Measurements from ENCODE around the gene ANKRD13D. TPM values are rescaled to one million over a fixed set of nuclear protein-coding genes. Genes with fewer than 3 reads are reported as not detected.

ANKRD13D gene
- total RNA-seq, 1 donor = 34.4 TPM

DNA sequence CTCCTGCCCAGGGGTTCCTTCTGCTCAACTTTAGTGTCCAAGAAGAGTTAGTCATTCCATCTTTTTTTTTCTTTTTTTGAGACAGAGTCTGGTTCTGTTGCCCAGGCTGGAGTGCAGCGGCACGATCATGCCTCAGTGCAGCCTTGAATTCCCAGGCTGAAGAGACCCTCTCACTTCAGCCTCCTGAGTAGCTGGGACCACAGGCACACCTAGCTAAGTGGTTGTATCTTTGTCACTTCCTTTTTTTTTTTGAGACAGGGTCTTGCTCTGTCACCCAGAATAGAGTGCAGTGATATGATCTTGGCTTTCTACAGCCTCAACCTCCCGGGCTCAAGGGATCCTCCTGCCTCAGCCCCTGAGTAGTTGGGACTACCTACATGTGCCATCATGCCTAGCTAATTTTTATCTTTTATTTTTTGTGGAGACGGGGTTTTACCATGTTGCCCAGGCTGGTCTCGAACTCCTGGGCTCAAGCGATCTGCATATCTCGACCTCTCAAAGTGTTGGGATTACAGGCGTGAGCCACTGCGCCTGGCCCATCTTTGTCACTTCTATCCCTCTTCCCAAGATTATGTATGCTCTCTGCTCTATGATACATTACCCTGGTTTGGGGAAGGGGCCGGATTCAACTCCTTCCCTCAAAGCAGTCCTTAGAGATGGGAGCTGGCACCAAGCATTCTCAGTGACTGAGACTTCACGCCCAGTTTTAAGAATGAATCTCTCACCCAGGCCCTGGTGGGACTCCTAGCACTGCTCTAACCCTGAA is 24.2 kb downstream of the ANKRD13D start:
- no peak for DNase-seq (ENCODE audit: insufficient read length, low spot score, missing footprints)
- TF ChIP-seq, protein P1, sequence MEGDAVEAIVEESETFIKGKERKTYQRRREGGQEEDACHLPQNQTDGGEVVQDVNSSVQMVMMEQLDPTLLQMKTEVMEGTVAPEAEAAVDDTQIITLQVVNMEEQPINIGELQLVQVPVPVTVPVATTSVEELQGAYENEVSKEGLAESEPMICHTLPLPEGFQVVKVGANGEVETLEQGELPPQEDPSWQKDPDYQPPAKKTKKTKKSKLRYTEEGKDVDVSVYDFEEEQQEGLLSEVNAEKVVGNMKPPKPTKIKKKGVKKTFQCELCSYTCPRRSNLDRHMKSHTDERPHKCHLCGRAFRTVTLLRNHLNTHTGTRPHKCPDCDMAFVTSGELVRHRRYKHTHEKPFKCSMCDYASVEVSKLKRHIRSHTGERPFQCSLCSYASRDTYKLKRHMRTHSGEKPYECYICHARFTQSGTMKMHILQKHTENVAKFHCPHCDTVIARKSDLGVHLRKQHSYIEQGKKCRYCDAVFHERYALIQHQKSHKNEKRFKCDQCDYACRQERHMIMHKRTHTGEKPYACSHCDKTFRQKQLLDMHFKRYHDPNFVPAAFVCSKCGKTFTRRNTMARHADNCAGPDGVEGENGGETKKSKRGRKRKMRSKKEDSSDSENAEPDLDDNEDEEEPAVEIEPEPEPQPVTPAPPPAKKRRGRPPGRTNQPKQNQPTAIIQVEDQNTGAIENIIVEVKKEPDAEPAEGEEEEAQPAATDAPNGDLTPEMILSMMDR (IDR thresholded peaks at IDR 0.05; ENCODE audit: extremely low read depth, low read depth, low read length) = no peak
- Histone ChIP-seq H3K36me3 (ENCODE audit: insufficient read depth, low read length) (peaks cover 11% of the 10 kb centered on the region), H3K4me2 (ENCODE audit: insufficient read depth, low read length) (no peak overlapping the region), H2AFZ (ENCODE audit: low read length) (no peak overlapping the region), H4K20me1 (ENCODE audit: insufficient read depth, low read length) (no peaks in the 10 kb centered on the region), H3K79me2 (ENCODE audit: insufficient read depth, low read length) (no peaks in the 10 kb centered on the region), H3K4me3 (ENCODE audit: insufficient read depth, low read length) (no peak overlapping the region), H3K27me3 (ENCODE audit: insufficient read depth, low read length) (no peaks in the 10 kb centered on the region), H3K4me1 (ENCODE audit: insufficient read depth, low read length) (peaks cover 4% of the 10 kb centered on the region), H3K9me3 (ENCODE audit: low read depth, low read length) (no peaks in the 10 kb centered on the region), H3K27ac (ENCODE audit: low read depth, low read length) (no peak overlapping the region)

DNA sequence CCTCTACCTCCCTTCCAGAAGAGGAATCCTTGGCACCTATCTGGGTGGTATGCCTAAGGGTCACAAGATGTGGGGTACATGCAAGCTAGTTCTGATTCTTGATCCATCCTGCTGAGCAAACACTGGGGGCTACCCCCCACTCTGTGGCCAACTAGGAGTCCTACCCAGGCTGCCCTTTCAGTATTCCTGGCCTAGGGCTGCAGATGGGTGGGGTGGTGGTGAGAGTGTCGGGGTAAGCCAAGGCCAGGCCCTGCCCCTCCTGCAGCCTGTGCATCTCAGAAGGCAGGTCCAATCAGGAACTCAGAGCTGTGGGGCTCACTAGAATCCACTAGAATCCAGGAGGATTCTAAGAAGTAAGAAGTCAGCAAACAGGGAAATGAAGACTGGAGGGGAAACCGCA is 25.1 kb downstream of the ANKRD13D start:
- Histone ChIP-seq H3K79me2 (ENCODE audit: insufficient read depth, low read length) (no peaks in the 10 kb centered on the region), H3K4me2 (ENCODE audit: insufficient read depth, low read length) (no peak overlapping the region), H3K27ac (ENCODE audit: low read depth, low read length) (no peak overlapping the region), H3K4me3 (ENCODE audit: insufficient read depth, low read length) (no peak overlapping the region), H4K20me1 (ENCODE audit: insufficient read depth, low read length) (no peaks in the 10 kb centered on the region), H3K9me3 (ENCODE audit: low read depth, low read length) (no peaks in the 10 kb centered on the region), H2AFZ (ENCODE audit: low read length) (no peak overlapping the region), H3K4me1 (ENCODE audit: insufficient read depth, low read length) (peaks cover 7% of the 10 kb centered on the region), H3K36me3 (ENCODE audit: insufficient read depth, low read length) (peaks cover 10% of the 10 kb centered on the region), H3K27me3 (ENCODE audit: insufficient read depth, low read length) (no peaks in the 10 kb centered on the region)
- peak; percentile 60 for DNase-seq (ENCODE audit: insufficient read length, low spot score, missing footprints)
- TF ChIP-seq, protein P1 (IDR thresholded peaks at IDR 0.05; ENCODE audit: extremely low read depth, low read depth, low read length) = no peak

DNA sequence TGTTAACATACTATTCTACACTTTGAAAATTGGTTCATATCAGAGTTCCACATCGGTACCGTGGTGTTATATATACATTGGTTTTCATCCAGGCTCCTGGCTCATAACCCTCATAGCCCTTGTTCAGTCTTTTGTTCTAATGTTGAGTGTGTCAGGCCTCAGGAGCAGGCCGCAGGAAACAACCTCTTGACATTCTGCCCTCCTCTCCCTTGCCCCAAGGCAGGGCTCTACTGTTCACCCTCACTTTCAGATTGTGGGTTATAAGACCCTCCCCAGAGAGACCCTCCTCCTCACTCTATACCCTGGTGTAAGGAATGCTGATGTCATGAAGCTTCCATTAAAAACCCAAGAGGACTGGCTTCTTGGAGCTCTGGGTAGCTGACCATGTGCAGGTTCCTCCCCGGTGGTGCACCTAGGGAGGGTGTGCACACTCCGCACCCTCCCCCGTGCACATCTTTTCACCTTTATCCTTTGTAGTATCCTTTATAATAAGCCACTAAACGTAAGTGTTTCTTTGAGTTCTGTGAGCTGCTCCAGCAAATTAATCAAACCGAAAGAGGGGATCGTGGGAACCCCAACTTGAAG is 26.3 kb downstream of the ANKRD13D start:
- peaks cover 4% of the 10 kb centered on the region for H3K36me3 ChIP-seq (ENCODE audit: insufficient read depth, low read length)
- H3K79me2 ChIP-seq (ENCODE audit: insufficient read depth, low read length) = no peaks in the 10 kb centered on the region
- no peak overlapping the region for H2AFZ ChIP-seq (ENCODE audit: low read length)
- H4K20me1 ChIP-seq (ENCODE audit: insufficient read depth, low read length) = no peaks in the 10 kb centered on the region
- TF ChIP-seq, protein P1 (IDR thresholded peaks at IDR 0.05; ENCODE audit: extremely low read depth, low read depth, low read length) = no peak
- H3K4me3 ChIP-seq (ENCODE audit: insufficient read depth, low read length) = no peak overlapping the region
- H3K9me3 ChIP-seq (ENCODE audit: low read depth, low read length) = no peaks in the 10 kb centered on the region
- H3K27me3 ChIP-seq (ENCODE audit: insufficient read depth, low read length) = no peaks in the 10 kb centered on the region
- H3K4me1 ChIP-seq (ENCODE audit: insufficient read depth, low read length) = peaks cover 7% of the 10 kb centered on the region
- H3K27ac ChIP-seq (ENCODE audit: low read depth, low read length) = no peak overlapping the region
- no peak overlapping the region for H3K4me2 ChIP-seq (ENCODE audit: insufficient read depth, low read length)
- DNase-seq (ENCODE audit: insufficient read length, low spot score, missing footprints) = peak; percentile 68

DNA sequence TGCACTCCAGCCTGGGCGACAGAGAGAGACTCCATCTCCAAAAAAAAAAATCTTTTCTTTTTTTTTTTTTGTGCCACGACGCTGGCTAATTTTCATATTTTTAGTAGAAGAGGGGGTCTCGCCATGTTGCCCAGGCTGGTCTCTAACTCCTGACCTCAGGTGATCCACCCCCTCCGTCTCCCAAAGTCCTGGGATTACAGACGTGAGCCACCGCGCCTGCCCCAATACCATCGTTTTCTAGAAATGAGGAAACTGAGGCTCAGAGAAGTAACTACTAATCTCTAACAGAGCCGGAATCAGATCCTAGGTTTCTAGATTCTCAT is 27.7 kb downstream of the ANKRD13D start:
- Histone ChIP-seq H2AFZ (ENCODE audit: low read length) (peak overlapping the region; percentile 98), H3K27me3 (ENCODE audit: insufficient read depth, low read length) (no peaks in the 10 kb centered on the region), H3K4me2 (ENCODE audit: insufficient read depth, low read length) (peak overlapping the region; percentile 90), H3K79me2 (ENCODE audit: insufficient read depth, low read length) (no peaks in the 10 kb centered on the region), H3K9me3 (ENCODE audit: low read depth, low read length) (no peaks in the 10 kb centered on the region), H3K36me3 (ENCODE audit: insufficient read depth, low read length) (no peaks in the 10 kb centered on the region), H3K4me3 (ENCODE audit: insufficient read depth, low read length) (peak overlapping the region; percentile 84), H3K4me1 (ENCODE audit: insufficient read depth, low read length) (peaks cover 7% of the 10 kb centered on the region), H4K20me1 (ENCODE audit: insufficient read depth, low read length) (no peaks in the 10 kb centered on the region), H3K27ac (ENCODE audit: low read depth, low read length) (peak overlapping the region; percentile 67)
- DNase-seq (ENCODE audit: insufficient read length, low spot score, missing footprints) = no peak
- TF ChIP-seq, protein P1 (IDR thresholded peaks at IDR 0.05; ENCODE audit: extremely low read depth, low read depth, low read length) = no peak

Measured in osteoblast (primary cell).